ENCODE results near the gene DPCD. TPM values are rescaled to one million over a fixed set of nuclear protein-coding genes. Genes with fewer than 3 reads are reported as not detected.

Gene DPCD
- total RNA-seq, 2 experiments from 2014 or later = 9.1 to 10.3 TPM

DNA sequence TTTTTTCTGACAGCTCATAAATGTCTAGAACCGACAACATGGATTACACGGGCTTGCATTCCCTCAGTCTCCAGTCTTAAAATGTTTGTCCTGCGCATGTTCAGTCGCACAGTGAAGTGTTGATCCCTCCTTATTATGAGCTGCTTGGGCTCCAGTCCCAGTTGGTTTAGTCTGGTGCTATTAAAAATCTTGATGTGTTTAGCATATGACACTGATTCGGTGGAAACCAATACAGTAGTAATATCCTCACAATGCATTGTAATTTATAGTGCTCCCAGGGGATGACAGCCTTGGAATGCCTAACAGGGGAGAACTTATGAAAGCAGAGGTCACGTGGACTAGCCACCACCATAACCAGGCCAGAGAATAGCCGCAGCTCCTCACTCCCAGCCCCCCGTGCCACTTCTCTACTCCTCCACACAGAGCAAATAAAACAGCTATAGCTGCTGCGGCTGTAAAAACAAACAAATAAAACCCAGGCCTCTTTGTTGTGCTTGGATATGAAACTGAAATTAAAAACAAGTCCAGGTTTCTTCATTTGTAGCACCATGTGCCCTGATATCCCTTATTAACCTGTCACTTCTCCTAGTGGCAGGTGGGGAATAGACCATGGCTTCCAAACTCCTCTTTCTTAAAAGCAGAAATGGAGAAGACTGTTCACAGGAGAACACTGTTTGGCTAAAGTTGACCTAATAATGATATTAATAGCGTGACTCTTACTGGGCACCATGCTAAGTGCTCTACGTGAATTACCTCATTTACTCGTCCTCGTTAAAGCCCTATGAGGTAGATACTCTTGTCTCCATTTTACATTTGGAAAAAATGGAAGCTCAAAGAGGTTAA lies 7.7 kb downstream of the DPCD start:
- H3K9me3 ChIP-seq (ENCODE audit: low read length) = no peaks in the 10 kb centered on the region
- no peak for TF ChIP-seq EZH2phosphoT487 (IDR thresholded peaks at IDR 0.05; ENCODE audit: borderline replicate concordance, low read depth, low read length)
- TF ChIP-seq, protein P1, sequence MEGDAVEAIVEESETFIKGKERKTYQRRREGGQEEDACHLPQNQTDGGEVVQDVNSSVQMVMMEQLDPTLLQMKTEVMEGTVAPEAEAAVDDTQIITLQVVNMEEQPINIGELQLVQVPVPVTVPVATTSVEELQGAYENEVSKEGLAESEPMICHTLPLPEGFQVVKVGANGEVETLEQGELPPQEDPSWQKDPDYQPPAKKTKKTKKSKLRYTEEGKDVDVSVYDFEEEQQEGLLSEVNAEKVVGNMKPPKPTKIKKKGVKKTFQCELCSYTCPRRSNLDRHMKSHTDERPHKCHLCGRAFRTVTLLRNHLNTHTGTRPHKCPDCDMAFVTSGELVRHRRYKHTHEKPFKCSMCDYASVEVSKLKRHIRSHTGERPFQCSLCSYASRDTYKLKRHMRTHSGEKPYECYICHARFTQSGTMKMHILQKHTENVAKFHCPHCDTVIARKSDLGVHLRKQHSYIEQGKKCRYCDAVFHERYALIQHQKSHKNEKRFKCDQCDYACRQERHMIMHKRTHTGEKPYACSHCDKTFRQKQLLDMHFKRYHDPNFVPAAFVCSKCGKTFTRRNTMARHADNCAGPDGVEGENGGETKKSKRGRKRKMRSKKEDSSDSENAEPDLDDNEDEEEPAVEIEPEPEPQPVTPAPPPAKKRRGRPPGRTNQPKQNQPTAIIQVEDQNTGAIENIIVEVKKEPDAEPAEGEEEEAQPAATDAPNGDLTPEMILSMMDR (conservative IDR thresholded peaks at IDR 0.05; ENCODE audit: low read length) = no peak
- no peaks in the 10 kb centered on the region for H3K79me2 ChIP-seq (ENCODE audit: insufficient read depth, low read depth, low read length)
- H3K9me2 ChIP-seq (ENCODE audit: insufficient read depth, low read length) = no peaks in the 10 kb centered on the region
- H3K4me3 ChIP-seq (ENCODE audit: low read depth, low read length, poor library complexity, severe bottlenecking) = no peak overlapping the region
- intact Hi-C loops (cut with micrococcal nuclease; ENCODE audit: unreplicated experiment) = no loop called here
- no peak overlapping the region for H3K4me2 ChIP-seq (ENCODE audit: low read length)
- no peak for DNase-seq (ENCODE audit: low spot score)
- H3K27ac ChIP-seq (ENCODE audit: low read depth, low read length, poor library complexity, severe bottlenecking) = no peak overlapping the region
- no peak overlapping the region for H2AFZ ChIP-seq (ENCODE audit: low read length)
- H4K20me1 ChIP-seq (ENCODE audit: insufficient read depth, low read length) = no peaks in the 10 kb centered on the region
- no TSS peak for BruUV-seq (replicated peaks)
- no peaks in the 10 kb centered on the region for H3K36me3 ChIP-seq (ENCODE audit: insufficient read depth, low read length)
- CTCF ChIA-PET (ENCODE audit: unreplicated experiment) = no interaction called here
- H3K4me1 ChIP-seq (ENCODE audit: insufficient read depth, low read length, poor library complexity, severe bottlenecking) = peaks cover 5% of the 10 kb centered on the region
- POLR2A ChIA-PET = interaction anchor here (0.5 to 1.3 kb wide), 3 partner anchors 8 to 517 kb away, joined by 4 to 5 read pairs (median 4); partner anchors contain the start of genes DPCD and POLL

DNA sequence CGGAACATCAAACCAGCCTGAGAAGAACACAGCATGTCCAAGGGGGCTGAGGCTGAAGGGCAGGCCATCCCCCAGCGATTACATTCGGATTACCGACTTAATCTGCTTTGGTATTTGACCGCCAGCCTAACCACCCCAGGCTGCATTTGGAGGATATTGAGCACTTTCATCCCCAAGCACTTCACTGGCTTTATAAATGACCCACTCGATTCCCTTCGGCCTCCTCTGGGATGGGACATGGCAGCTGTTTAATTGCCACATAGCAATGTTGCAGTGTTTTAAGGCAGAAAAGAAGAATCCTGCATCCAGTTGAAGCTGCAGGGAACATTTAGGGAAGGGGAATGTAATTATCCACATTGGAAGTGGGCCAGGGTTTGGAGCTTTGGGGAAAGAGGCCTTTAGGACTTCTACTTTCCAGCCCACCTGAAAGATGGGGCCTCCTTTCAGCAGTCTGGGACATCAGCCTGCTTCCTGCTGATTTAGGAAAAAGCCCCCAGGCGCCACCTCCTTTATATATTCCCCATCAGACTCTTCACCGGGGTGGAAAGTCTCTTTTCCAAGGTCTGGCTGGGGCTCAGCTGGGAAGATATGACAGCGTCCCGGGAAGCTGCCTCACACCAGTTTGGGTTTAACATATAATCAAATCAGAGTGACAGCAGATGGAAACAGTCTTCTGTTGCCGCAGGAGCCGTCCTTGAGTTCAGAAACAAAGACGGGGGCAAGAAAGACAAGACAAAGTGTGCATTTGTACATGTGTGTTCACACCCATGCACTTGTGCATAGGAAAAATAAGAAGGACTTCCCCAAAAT lies 9.2 kb downstream of the DPCD start:
- no peak for DNase-seq (ENCODE audit: low spot score)
- no peaks in the 10 kb centered on the region for H3K9me3 ChIP-seq (ENCODE audit: low read length)
- TF ChIP-seq, protein P1 (conservative IDR thresholded peaks at IDR 0.05; ENCODE audit: low read length) = no peak
- no peak for TF ChIP-seq EZH2phosphoT487 (IDR thresholded peaks at IDR 0.05; ENCODE audit: borderline replicate concordance, low read depth, low read length)
- no TSS peak for BruUV-seq (replicated peaks)
- no peak overlapping the region for H3K27ac ChIP-seq (ENCODE audit: low read depth, low read length, poor library complexity, severe bottlenecking)
- no peaks in the 10 kb centered on the region for H3K9me2 ChIP-seq (ENCODE audit: insufficient read depth, low read length)
- no peaks in the 10 kb centered on the region for H4K20me1 ChIP-seq (ENCODE audit: insufficient read depth, low read length)
- peaks cover 5% of the 10 kb centered on the region for H3K4me1 ChIP-seq (ENCODE audit: insufficient read depth, low read length, poor library complexity, severe bottlenecking)
- H3K36me3 ChIP-seq (ENCODE audit: insufficient read depth, low read length) = no peaks in the 10 kb centered on the region
- H3K4me2 ChIP-seq (ENCODE audit: low read length) = no peak overlapping the region
- no peaks in the 10 kb centered on the region for H3K79me2 ChIP-seq (ENCODE audit: insufficient read depth, low read depth, low read length)
- CTCF ChIA-PET (ENCODE audit: unreplicated experiment) = no interaction called here
- POLR2A ChIA-PET = interaction anchor here (0.6 to 1.3 kb wide), 3 partner anchors 9 to 95 kb away, joined by 3 to 4 read pairs (median 3); partner anchors contain the start of genes DPCD and POLL
- H3K4me3 ChIP-seq (ENCODE audit: low read depth, low read length, poor library complexity, severe bottlenecking) = no peak overlapping the region
- intact Hi-C loops (cut with micrococcal nuclease; ENCODE audit: unreplicated experiment) = no loop called here
- H2AFZ ChIP-seq (ENCODE audit: low read length) = no peak overlapping the region

Data from OCI-LY7 (cell line).